Measurements from ENCODE around the gene ARMC12.
A peak's percentile ranks its signal among the peaks of the same experiment; 100 is the strongest.
"Not testable (repeated sequence)": the region's sequence is repeated elsewhere in the genome, so short reads cannot be mapped to it uniquely, and the experiment has no call there.

The ARMC12 gene

GRCh38 chr6:35719404-35719829 lies 17.4 kb upstream of the ARMC12 start:
- DNase-seq, result no peak

- DNase-seq, result peak; percentile 41 to 79
Measured at GRCh38 chr6:35719830-35720733, 16.8 kb upstream of the ARMC12 start.

DNA sequence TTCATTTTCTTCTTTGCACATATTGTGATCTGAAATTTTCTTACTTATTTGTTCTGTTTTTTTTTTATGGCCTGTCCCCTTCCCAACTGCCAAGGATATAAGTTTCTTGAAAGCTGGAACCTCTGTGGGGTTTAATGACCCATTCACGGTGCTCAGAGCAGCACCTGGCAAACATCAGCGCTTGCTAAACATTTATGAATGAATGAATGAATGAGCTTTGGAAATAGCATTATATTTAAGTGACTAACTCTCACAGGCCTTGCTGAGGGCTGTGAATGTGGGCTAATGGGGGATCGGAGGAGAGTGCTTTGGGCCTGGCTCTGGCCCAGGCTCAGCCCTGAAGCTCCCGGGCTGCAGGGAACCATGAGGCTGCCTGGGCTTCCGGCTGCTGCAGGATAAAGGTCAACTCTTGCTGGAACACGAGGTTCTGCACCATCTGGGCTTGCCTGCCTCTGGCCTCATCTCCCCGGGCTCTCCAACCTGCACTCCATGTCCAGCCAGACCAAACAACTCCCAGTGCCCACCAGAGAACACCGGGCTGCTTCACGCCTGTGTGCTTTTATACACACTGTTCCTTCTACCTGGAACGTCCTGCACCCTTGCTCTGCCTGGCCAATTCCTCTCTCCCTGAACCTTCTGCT lies 14.6 kb upstream of the ARMC12 start:
- DNase-seq, result no peak

GRCh38 chr6:35723587-35723986 lies 13.2 kb upstream of the ARMC12 start:
- DNase-seq, result no peak

GRCh38 chr6:35724059-35724458 lies 12.8 kb upstream of the ARMC12 start:
- no peak for DNase-seq

GRCh38 chr6:35724471-35724870 lies 12.4 kb upstream of the ARMC12 start:
- DNase-seq, result no peak

- DNase-seq, result no peak
Measured at GRCh38 chr6:35725081-35725708, 11.6 kb upstream of the ARMC12 start.

- DNase-seq, result peak in 1 of 2 donors; percentile 50
Measured at GRCh38 chr6:35725721-35726438, 11.0 kb upstream of the ARMC12 start.

DNA sequence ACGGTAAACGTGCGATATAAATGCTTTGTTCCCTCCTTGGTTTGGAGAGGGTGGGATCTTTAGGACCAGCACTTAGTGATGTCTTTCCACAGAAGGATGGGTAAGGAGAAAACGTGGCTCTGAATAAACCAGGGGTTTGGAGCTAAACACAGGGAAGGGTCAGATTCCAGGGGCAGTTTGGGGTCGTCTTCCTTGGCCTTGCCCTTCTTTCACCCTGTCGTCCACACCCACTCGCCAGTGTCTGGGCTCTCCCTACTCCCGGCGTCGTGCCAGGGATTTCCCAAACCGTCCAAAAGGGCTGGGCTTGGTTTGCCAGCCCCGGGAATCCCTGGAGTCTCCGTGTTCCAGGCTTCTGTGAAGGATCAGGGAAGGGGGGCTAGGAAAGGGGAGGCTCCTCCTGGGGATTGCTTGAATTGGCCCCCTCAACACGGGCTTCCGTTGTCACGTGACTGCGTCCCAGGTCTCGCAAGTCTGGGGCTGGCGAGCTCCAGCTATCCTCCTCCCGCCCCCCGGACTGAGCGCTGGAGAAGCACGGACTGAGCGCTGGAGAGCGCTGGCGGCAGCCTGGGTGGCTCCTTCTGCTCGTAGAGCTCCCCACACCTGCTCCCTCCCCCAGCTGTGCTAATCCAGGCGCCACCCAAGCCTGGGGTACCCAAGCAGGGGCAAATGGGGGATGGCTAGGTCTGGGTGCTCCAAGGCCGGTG lies 9.4 kb upstream of the ARMC12 start:
- no peak for DNase-seq

GRCh38 chr6:35727935-35728682 lies 8.7 kb upstream of the ARMC12 start:
- peak; percentile 67 to 93 for DNase-seq

DNA sequence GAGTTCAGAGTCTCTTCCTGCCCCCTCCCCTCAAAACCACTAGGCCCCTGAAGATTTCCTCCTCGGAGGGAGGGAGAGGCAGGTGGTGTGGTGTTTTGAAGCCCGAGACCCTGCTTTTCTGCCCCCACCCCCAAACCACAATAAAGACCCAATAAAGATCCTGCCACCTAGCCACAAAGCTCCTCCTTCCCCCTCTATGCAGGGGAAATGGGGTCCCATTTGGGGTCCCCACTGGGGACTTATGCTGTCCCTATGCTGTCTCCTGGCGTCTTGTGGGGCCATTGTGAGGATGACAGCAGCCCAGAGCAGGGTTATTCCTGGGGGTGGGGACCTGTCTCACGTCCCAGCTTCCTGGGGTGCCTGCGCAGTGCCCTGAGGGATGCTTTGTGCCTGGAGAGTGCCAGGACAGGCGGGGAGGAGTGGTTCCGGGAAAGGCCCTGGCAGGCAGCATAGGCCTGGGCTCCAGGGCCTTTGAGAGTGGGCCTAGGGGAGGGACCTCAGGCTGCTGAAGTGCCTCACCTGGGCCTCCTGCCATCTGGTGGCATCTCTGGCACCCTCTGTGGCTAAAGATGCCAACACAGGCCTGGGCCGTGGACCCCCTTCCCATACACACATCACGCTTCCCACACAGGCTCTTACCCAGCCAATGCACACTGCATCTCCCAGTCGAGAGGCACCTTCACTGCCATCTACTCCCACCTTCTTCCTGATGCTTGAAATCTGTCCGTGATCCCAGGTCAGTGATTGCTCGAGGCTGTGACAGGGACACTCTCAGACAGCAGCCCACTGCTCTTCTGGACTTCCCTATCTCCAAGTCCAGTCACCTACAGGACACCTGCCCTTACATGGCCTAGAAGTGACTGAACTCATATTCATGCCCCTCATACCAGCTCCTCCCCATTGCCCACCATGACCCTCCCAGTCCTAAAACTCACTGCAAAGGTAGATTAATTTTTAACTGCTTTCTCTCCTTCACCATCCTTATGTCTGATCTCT lies 7.9 kb upstream of the ARMC12 start:
- no peak for DNase-seq

- no peak for DNase-seq
Measured at GRCh38 chr6:35729722-35730121, 7.1 kb upstream of the ARMC12 start.

- no peak for DNase-seq
Measured at GRCh38 chr6:35730745-35731413, 6.0 kb upstream of the ARMC12 start.

- DNase-seq, result peak; percentile 46 to 87
Measured at GRCh38 chr6:35731414-35731735, 5.5 kb upstream of the ARMC12 start.

DNA sequence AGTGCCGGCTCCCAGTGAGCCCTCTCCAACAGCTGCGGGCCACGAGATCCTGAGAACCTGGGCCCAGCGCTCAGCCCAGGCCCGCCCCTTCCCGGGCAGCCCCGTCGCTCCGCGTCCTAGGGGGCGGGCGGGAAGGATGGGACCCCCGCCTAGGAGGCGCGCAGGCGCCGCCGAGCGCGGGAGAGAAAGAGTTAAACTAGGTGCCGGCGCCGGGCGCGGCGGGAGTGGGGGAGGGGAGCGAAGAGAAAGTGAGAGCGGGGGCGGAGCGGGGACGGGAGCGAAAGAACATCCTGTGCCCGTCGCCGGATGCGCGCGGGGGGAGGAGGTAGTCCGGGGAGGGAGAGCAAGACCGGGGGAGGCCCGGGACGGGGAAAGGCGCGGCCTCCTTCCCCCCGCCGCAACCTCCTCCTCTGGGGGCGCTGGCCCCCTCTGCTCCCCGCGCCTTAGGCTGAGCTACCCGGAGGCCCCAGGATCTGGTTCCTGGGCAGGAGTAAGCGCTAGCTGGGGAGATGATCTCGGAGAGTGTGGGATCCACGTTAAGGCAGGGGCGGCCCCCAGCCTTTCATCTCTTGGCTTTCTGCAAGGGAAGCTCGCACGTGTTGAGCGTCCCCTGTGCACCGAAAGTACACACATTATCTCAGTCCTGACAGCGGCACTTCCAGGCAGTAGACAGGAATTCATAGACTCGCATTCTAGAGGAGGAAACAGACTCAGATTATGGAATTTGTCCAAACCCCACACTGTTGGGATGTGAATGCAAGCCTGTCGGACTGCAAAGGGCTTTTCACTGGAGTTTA lies 4.9 kb upstream of the ARMC12 start:
- DNase-seq, result peak; percentile 80 to 81

DNA sequence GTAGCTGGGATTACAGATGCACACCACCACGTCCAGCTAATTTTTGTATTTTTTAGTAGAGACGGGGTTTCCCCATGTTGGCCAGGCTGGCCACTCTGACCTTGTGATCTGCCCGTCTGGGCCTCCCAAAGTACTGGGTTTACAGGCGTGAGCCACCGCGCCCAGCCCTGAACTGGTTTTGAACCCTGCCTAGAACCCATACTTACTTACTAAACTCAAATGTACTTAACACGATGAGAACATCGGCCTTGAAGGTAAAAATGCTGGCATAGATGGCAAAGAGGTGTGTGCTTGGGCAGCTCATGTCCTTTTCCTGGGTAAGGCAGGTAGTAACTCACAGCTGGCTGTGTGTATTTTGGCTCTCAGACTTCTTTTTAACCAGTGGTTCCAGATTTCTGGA lies 3.2 kb upstream of the ARMC12 start:
- DNase-seq, result no peak

DNA sequence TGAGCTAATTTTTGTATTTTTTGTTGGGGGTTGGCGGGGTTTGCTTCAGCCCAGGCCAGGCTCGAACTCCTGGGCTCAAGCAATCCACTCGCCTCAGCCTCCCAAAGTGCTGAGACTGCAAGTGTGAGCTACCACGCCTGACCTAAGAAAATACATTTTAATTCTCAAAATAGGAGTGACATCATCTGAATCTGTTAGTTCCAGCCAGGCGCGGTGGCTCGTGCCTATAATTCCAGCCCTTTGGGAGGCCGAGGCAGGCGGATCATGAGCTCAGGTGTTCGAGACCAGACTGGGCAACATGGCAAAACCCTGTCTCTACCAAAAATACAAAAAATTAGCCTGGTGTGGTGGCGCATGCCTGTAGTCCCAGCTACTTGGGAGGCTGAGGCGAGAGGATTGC lies 2.5 kb upstream of the ARMC12 start:
- not testable (repeated sequence) for DNase-seq

DNA sequence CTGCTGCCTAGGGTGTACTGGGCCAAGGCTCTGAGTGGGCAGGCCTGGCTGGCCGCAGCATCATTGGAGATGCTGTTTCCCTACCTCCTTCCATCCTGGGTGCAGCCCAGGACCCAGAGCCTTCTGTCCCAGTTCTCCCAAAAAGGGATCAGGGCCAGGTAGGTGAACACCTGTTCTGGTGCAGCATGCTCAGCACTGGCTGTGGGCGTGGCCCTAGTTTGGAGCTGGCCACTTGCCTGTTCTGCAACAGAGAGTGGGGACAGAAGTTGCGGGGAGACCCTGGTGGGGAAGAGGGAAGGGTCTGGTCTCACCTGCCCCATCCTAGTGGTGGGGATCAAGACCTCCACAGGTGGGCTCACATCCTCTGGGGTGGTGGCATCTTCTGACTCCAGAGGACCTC lies 1.4 kb upstream of the ARMC12 start:
- no peak for DNase-seq

GRCh38 chr6:35736253-35736894 lies 458 bp upstream of the ARMC12 start:
- peak; percentile 35 to 64 for DNase-seq

All from bone marrow (tissue), 2 donors.